GM11168 (cell line): ENCODE results near the gene CRISPLD2.

ENCODE experiments used
- in situ Hi-C: fragments of 300-500 bp; cut with MboI; formaldehyde crosslinking; loops from one replicate; pipeline ENCODE4 v1.12.0; 2022; ENCODE audit warnings: low sequenced_read_pairs; ENCODE audit not compliant: unreplicated experiment

Gene CRISPLD2, protein sequence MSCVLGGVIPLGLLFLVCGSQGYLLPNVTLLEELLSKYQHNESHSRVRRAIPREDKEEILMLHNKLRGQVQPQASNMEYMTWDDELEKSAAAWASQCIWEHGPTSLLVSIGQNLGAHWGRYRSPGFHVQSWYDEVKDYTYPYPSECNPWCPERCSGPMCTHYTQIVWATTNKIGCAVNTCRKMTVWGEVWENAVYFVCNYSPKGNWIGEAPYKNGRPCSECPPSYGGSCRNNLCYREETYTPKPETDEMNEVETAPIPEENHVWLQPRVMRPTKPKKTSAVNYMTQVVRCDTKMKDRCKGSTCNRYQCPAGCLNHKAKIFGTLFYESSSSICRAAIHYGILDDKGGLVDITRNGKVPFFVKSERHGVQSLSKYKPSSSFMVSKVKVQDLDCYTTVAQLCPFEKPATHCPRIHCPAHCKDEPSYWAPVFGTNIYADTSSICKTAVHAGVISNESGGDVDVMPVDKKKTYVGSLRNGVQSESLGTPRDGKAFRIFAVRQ

GRCh38 chr16:84819644-84820304, at the start of gene CRISPLD2:
CRISPLD2 (plus strand) TSS chr16:84819985; CDS start chr16:84838496, 18,511 bp downstream.
- in situ Hi-C loops, result no loop called here

DNA sequence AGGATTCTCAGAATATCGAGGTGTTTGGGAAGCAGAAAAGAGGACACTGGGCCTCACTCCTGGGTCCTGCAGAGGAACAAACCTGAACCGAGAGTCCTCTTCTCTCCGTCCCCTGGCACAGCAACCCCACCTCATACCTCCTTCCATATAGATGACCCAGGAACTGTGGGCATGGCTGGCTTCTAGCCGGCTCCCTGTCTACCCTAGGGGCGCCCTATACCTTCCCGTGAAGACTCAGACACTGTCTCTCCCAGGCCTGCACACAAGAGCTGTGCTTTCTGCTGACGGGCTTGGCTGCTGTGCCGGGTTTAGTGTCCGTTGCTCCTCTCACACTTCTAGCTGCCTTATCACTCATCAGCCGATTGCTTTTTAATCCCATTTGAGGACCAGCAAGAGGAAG, 46.5 kb upstream of the CRISPLD2 start:
- in situ Hi-C loops, result no loop called here

GRCh38 chr16:84774810-84775209, 45.0 kb upstream of the CRISPLD2 start:
- in situ Hi-C loops, result no loop called here

- in situ Hi-C loops, result no loop called here
Observed at GRCh38 chr16:84775262-84775810, 44.4 kb upstream of the CRISPLD2 start.

- in situ Hi-C loops, result no loop called here
Observed at GRCh38 chr16:84777435-84777834, 42.4 kb upstream of the CRISPLD2 start.

DNA sequence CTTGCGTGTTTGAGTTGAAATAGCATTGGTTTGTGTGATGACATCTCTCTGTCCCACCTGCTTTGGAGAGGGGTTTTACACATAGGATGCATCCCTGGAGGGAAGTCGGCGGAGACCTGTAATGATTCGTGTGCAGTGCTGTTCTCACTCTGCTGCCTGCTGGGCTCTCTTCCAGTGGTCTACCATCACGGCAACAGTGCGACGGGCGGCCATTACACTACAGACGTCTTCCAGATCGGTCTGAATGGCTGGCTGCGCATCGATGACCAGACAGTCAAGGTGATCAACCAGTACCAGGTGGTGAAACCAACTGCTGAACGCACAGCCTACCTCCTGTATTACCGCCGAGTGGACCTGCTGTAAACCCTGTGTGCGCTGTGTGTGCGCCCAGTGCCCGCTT, 41.1 kb upstream of the CRISPLD2 start:
- in situ Hi-C loops, result no loop called here

- in situ Hi-C loops, result no loop called here
Observed at GRCh38 chr16:84780063-84780462, 39.7 kb upstream of the CRISPLD2 start.

DNA sequence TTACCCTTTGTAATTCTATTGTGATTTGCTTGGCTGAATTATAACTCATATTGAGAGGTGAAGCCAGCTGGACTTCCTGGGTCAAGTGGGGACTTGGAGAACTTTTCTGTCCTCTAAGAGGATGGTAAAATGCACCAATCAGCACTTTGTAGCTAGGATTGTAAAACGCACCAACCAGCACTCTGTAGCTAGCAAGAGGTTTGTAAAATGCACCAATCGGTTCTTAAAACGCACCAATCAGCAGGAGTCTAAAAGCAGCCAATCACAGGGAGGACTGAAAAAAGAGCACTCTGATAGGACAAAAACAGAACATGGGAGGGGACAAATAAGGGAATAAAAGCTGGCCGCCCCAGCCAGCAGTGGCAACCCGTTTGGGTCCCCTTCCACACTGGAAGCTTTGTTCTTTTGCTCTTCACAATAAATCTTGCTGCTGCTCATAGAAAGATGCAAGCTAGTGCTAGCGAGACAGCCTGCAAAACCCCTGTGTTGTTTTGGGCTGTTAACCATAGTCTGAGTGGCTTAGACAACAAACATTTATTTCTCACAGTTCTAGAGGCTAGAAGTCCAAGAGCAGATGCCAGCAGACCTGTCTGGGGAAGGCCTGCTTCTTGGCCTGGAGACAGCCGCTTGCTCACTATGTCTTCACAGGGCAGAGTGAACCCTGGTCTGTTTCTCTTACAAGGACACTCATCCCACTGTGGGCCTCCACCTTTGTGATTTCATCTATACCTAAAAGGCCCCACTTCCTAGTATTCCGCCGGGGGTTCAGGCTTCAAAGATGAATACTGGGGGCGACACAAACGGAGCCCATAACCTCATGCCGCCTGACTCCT, 39.0 kb upstream of the CRISPLD2 start:
- in situ Hi-C loops, result no loop called here

DNA sequence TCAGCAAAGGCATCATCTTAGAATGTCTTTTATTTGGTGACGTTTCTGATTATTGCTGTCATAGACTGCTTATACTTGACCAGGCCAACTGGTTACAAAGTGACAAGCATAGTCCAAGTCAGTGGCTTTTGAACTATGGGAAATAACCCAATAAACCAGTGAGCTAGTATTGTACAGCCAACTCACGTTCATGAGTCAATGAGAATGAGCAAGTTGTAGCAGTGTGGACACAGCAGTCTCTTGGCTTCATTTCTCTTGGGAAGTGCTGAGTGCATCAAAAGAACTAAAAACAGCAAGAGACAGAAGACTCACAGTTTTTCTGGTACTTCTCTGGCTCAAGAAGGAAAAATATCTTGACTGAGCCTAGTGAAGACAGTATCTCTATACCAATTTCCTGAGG, 36.9 kb upstream of the CRISPLD2 start:
- in situ Hi-C loops, result no loop called here

DNA sequence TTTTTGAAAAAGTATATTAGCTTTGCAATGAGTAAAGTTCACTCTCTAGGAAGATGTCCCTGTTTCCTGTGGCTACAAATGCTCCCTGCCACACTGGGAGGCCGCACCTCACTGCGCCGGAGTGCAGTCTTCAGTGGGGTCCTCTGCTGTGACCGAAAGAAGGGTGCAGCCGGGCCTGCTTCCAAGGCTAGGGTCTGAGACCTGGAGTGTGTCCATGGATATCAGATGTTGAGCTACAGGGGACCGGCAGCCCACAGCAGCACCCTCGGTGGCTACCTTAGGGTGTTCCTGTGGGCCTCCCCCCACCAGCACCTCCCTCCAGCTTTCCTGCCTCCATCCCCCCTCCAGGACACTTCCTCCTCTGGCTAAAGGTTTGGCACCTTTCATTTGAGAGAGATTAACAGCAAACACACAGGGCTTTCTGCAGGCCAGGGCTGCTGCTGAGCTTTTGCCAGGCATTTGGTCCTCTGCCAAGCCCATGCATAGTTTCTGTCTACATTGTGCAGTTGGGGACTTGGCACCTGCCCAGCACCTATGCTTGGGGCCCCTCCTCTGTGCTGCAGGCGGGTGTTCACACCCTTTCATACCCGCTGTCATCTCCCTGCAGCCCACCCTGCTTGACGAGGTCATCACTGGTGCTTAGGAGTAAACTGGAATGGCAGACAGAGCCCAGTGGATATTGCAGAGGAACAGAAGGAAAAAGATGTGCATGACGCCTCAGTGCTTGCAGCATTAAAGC, 33.8 kb upstream of the CRISPLD2 start:
- in situ Hi-C loops, result no loop called here

- in situ Hi-C loops, result no loop called here
Observed at GRCh38 chr16:84786605-84787262, 33.1 kb upstream of the CRISPLD2 start.

GRCh38 chr16:84787263-84787622, 32.5 kb upstream of the CRISPLD2 start:
- in situ Hi-C loops, result no loop called here

- in situ Hi-C loops, result no loop called here
Observed at GRCh38 chr16:84788920-84789391, 30.8 kb upstream of the CRISPLD2 start.

DNA sequence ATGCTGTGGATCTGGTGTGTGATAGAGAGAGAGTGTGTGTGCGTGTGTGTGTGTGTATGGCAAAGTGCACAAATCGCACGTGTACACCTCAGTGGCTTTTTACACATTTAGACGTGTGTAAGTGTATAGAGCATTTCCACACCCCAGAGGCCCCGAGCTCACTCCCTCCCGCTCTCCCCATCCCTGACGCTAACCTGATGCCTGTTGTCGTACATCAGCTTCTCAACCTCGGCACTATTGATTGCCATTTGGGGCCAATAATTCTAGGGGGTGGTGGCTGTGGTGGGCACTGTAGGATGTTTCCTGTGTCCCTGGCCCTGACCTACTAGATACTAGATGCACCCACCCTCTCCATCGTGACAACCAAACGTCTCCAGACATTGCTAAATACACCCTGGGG, 30.4 kb upstream of the CRISPLD2 start:
- in situ Hi-C loops, result no loop called here

- in situ Hi-C loops, result no loop called here
Observed at GRCh38 chr16:84790301-84790700, 29.5 kb upstream of the CRISPLD2 start.

DNA sequence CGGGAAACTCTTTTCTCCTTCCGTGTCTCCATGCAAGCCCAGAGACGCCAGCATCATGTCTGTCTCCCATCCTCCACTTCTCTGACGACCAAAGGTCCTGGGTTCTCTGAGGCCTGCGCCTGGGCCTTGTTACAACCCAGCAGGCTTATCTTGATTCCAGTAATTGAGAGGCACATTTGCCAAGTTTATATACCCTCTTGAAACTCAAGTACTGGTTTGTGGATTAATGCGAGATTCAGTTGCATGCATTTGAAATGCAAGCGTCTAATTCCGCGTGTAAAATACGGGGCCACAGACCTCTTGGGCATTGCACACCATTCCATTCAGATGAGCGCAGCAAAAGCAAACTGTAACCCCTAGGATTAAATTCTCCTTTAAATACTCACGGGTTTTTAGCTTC, 28.7 kb upstream of the CRISPLD2 start:
- in situ Hi-C loops, result no loop called here

GRCh38 chr16:84791501-84791900, 28.3 kb upstream of the CRISPLD2 start:
- in situ Hi-C loops, result no loop called here

- in situ Hi-C loops, result no loop called here
Observed at GRCh38 chr16:84794186-84794585, 25.6 kb upstream of the CRISPLD2 start.

GRCh38 chr16:84794626-84795025, 25.2 kb upstream of the CRISPLD2 start:
- in situ Hi-C loops, result no loop called here
